Endothelial cell of umbilical vein (primary cell): ENCODE data around the gene RPL23. TPM values are rescaled to one million over a fixed set of nuclear protein-coding genes. Genes with fewer than 3 reads are reported as not detected.
"Not testable (repeated sequence)": the region's sequence is repeated elsewhere in the genome, so short reads cannot be mapped to it uniquely, and the experiment has no call there.

ENCODE experiments used
- BruUV-seq: library from RNA; stranded (reverse); fragments of 400-500 nt; replicated peaks from 2 replicates; lab custom pipeline; 2021; lab: Mats Ljungman, UMichigan
- CTCF ChIA-PET: fragments of 300-600, 350-600 bp; sonication (Branson Sonifier 250); formaldehyde crosslinking; loops from one replicate; lab custom pipeline; 2021; ENCODE audit warnings: antibody characterized with exemption, inconsistent platforms; lab: Charles Lee
- POLR2A ChIA-PET: fragments of 300-600, 350-600 bp; sonication (Branson Sonifier 250); formaldehyde crosslinking; loops from one replicate; lab custom pipeline; 2021; ENCODE audit warnings: antibody characterized with exemption, inconsistent platforms; lab: Charles Lee
- DNase-seq: peaks from one replicate; pipeline ENCODE4 v3.0.0-alpha.2; 2011; ENCODE audit warnings: low read depth, low spot score
- FAIRE-seq: peaks from 2 replicates; lab custom pipeline; 2011; peaks lifted over from hg19 to GRCh38; lab: Jason Lieb, UNC
- H2AFZ ChIP-seq: 2 replicates; pipeline ENCODE4 v1.6.0; 2012; ENCODE audit warnings: low read depth, low read length, control low read depth, inconsistent platforms
- H3K27ac ChIP-seq: 2 replicates; pipeline ENCODE4 v1.5.1; 2011; ENCODE audit warnings: low read depth, mild to moderate bottlenecking, control low read depth, low read length, moderate library complexity; ENCODE audit not compliant: insufficient read depth
- H3K27me3 ChIP-seq, 2 experiments: 2 replicates each; pipeline versions ENCODE4 v1.6.0 to v1.6.1; 2011; ENCODE audit warnings: low read length in 2 of 2, mixed read lengths in 1 of 2; ENCODE audit not compliant: control insufficient read depth in 2 of 2, insufficient read depth in 2 of 2
- H3K36me3 ChIP-seq, 2 experiments: 2 replicates in 1 of 2; 3 replicates in 1 of 2; pipeline ENCODE4 v1.5.1; 2011; ENCODE audit warnings: low read length in 2 of 2, mild to moderate bottlenecking in 1 of 2, moderate library complexity in 1 of 2; ENCODE audit not compliant: control insufficient read depth in 2 of 2, insufficient read depth in 2 of 2; ENCODE audit errors: extremely low read depth in 1 of 2
- H3K4me1 ChIP-seq: 3 replicates; pipeline ENCODE4 v1.5.1; 2011; ENCODE audit warnings: mild to moderate bottlenecking, low read length; ENCODE audit not compliant: control insufficient read depth, insufficient read depth; ENCODE audit errors: extremely low read depth
- H3K4me2 ChIP-seq: 2 replicates; pipeline ENCODE4 v1.6.1; 2011; ENCODE audit warnings: low read length, control low read depth, mixed read lengths; ENCODE audit not compliant: insufficient read depth
- H3K4me3 ChIP-seq, 3 experiments: fragments of 200-600 bp in 1 of 3; sonication (generic), shearing (Covaris generic) in 1 of 3; replicated peaks in 1 of 3; 2 replicates each; pipeline ENCODE4 v1.5.1; 2011 to 2016; ENCODE audit warnings: control low read depth in 3 of 3, low read length in 3 of 3, mild to moderate bottlenecking in 2 of 3, inconsistent platforms in 1 of 3, low read depth in 1 of 3, moderate library complexity in 1 of 3; ENCODE audit not compliant: insufficient read depth in 1 of 3
- H3K79me2 ChIP-seq: 2 replicates; pipeline ENCODE4 v1.6.0; 2012; ENCODE audit warnings: low read length, inconsistent platforms; ENCODE audit not compliant: control insufficient read depth, insufficient read depth
- H3K9ac ChIP-seq: replicated peaks from 2 replicates; pipeline ENCODE3; 2011; ENCODE audit warnings: low read length, control low read depth; ENCODE audit not compliant: insufficient read depth; ENCODE audit errors: extremely low read depth
- H3K9me1 ChIP-seq: replicated peaks from 3 replicates; pipeline ENCODE4 v1.6.0; 2011; ENCODE audit warnings: mild to moderate bottlenecking, low read length; ENCODE audit not compliant: control insufficient read depth, insufficient read depth; ENCODE audit errors: extremely low read depth
- H3K9me3 ChIP-seq: replicated peaks from 2 replicates; pipeline ENCODE4 v1.5.1; 2012; ENCODE audit warnings: low read length, inconsistent platforms; ENCODE audit not compliant: control insufficient read depth, insufficient read depth
- H4K20me1 ChIP-seq: replicated peaks from 2 replicates; pipeline ENCODE3; 2011; ENCODE audit warnings: mild to moderate bottlenecking, low read length; ENCODE audit not compliant: control insufficient read depth, insufficient read depth; ENCODE audit errors: extremely low read depth
- CTCF ChIP-seq, 2 donors: IDR thresholded peaks; 1 replicate in 1 of 2; 2 replicates in 1 of 2; pipeline ENCODE4 v1.5.1; 2011; ENCODE audit warnings: low read length in 2 of 2, mild to moderate bottlenecking in 2 of 2, moderate library complexity in 2 of 2, control low read depth in 1 of 2, inconsistent platforms in 1 of 2, low read depth in 1 of 2; ENCODE audit not compliant: insufficient read depth in 1 of 2; ENCODE audit errors: extremely low read depth in 1 of 2
- EZH2 ChIP-seq: IDR thresholded peaks from 2 replicates; pipeline ENCODE4 v1.6.1; 2012; ENCODE audit warnings: borderline replicate concordance, low read depth, mild to moderate bottlenecking, moderate library complexity, low read length, inconsistent platforms; ENCODE audit not compliant: severe bottlenecking
- FOS ChIP-seq: IDR thresholded peaks from 2 replicates; pipeline ENCODE4 v1.6.1; 2011; ENCODE audit warnings: mild to moderate bottlenecking, low read length, moderate library complexity, borderline replicate concordance; ENCODE audit not compliant: insufficient read depth
- GATA2 ChIP-seq: IDR thresholded peaks from 2 replicates; pipeline ENCODE4 v1.7.0; 2011; ENCODE audit warnings: low read depth, mild to moderate bottlenecking, moderate library complexity, mixed read lengths, low read length; ENCODE audit not compliant: insufficient read length, insufficient read depth
- JUN ChIP-seq: IDR thresholded peaks from 2 replicates; pipeline ENCODE4 v1.6.1; 2011; ENCODE audit warnings: borderline replicate concordance, low read depth; ENCODE audit not compliant: insufficient read length, insufficient read depth
- MAX ChIP-seq: IDR thresholded peaks from 2 replicates; pipeline ENCODE4 v1.6.1; 2011; ENCODE audit not compliant: insufficient read depth, insufficient read length
- MYC ChIP-seq: IDR thresholded peaks from one replicate; pipeline ENCODE4 v1.6.1; 2011; ENCODE audit warnings: mild to moderate bottlenecking, low read depth, low read length
- POLR2A ChIP-seq: IDR thresholded peaks from 2 replicates; pipeline ENCODE4 v1.6.1; 2012; ENCODE audit warnings: low read depth, mild to moderate bottlenecking, control low read depth, low read length
- POLR2AphosphoS5 ChIP-seq: IDR thresholded peaks from 2 replicates; pipeline ENCODE4 v1.6.1; 2012; ENCODE audit warnings: low read depth, mild to moderate bottlenecking, control low read depth, low read length, moderate library complexity; ENCODE audit not compliant: insufficient read depth
- dilution Hi-C: fragments of 300-500 bp; cut with MboI; formaldehyde crosslinking; loops from one replicate; pipeline ENCODE4 v1.15.0; 2019; ENCODE audit warnings: low sequenced_read_pairs; ENCODE audit not compliant: extremely low pct_ligation_motif_present
- intact Hi-C: fragments of 100-400 bp; cut with micrococcal nuclease; formaldehyde crosslinking; loops from one replicate; pipeline ENCODE4 v1.10.0; 2022
- polyA plus RNA-seq, 4 experiments: library from polyadenylated mRNA; depleted of rRNA in 3 of 4; stranded (reverse) in 3 of 4; unstranded in 1 of 4; fragments of >200 nt; gene quantifications; 2 replicates each; pipeline versions ENCODE4 v1.2.1 to v1.2.3, GENCODE V29; 2011 to 2012; ENCODE audit warnings: missing spikeins in 1 of 4
- total RNA-seq: library from RNA; stranded (reverse); gene quantifications from 2 replicates; pipeline ENCODE4 v1.2.3, GENCODE V29; 2021

RPL23 gene
- total and polyA plus RNA-seq, 2 donors (not counting 3 experiments of a cell fraction or from before 2014, with no cell fraction given): 1,292 to 1,847 TPM

- no peak overlapping the region for H3K9ac ChIP-seq
- no peaks in the 10 kb centered on the region for H3K27me3 ChIP-seq
- BruUV-seq: no TSS peak
- H3K79me2 ChIP-seq: peaks cover 12% of the 10 kb centered on the region
- dilution Hi-C loops (no loop called here), intact Hi-C loops (no loop called here)
- CTCF ChIA-PET: no interaction called here
- H3K9me3 ChIP-seq: no peaks in the 10 kb centered on the region
- no peak overlapping the region for H2AFZ ChIP-seq
- H3K9me1 ChIP-seq: no peaks in the 10 kb centered on the region
- POLR2A ChIA-PET: no interaction called here
- no peak overlapping the region for H3K4me2 ChIP-seq
- no peaks in the 10 kb centered on the region for H3K4me1 ChIP-seq
- FAIRE-seq (no peak), DNase-seq (no peak)
- H3K27ac ChIP-seq: no peak overlapping the region
- no peak for TF ChIP-seq POLR2A
- TF ChIP-seq POLR2AphosphoS5: no peak
- TF ChIP-seq JUN: no peak
- TF ChIP-seq CTCF (IDR thresholded peaks at IDR 0.05; ENCODE audit: extremely low read depth in 1 of 2, insufficient read depth in 1 of 2, low read depth in 1 of 2, low read length in 2 of 2): no peak
- TF ChIP-seq FOS: no peak
- TF ChIP-seq MYC: no peak
- no peak for TF ChIP-seq MAX
- no peak for TF ChIP-seq EZH2
- TF ChIP-seq GATA2: no peak
- no peaks in the 10 kb centered on the region for H3K36me3 ChIP-seq
- H4K20me1 ChIP-seq: no peaks in the 10 kb centered on the region
- H3K4me3 ChIP-seq: no peak overlapping the region
Observed at GRCh38 chr17:38857271-38857670, 3.8 kb upstream of the RPL23 start.

- H4K20me1 ChIP-seq, BruUV-seq, DNase-seq: not testable (repeated sequence)
Observed at GRCh38 chr17:38855101-38855714, 1.7 kb upstream of the RPL23 start.

More at GRCh38 chr17:38855101-38855714, 1.7 kb upstream of the RPL23 start:
- peaks cover 33% of the 10 kb centered on the region for H3K79me2 ChIP-seq
- H3K27me3 ChIP-seq, H3K4me2 ChIP-seq, H3K9me1 ChIP-seq, dilution Hi-C loops, FAIRE-seq, H3K9me3 ChIP-seq, H3K27ac ChIP-seq, H3K9ac ChIP-seq, intact Hi-C loops, H3K4me3 ChIP-seq: not testable (repeated sequence)
- H2AFZ ChIP-seq: peak overlapping the region; percentile 25
- peaks cover 9 to 14% of the 10 kb centered on the region in 2 experiments for H3K36me3 ChIP-seq
- ChIA-PET CTCF (interaction anchor here (2.6 kb wide), 1 partner anchor 13 kb away, joined by 20 read pairs; the partner anchor contains the start of gene LASP1), POLR2A (interaction anchor here (0.5 to 3.0 kb wide), 4 partner anchors 13 to 1097 kb away, joined by 3 to 28 read pairs (median 3); partner anchors contain the start of gene LASP1)
- peaks cover 17% of the 10 kb centered on the region for H3K4me1 ChIP-seq
